GM23338 (cell line): ENCODE measurements around the gene ADGRD1. TPM values are rescaled to one million over a fixed set of nuclear protein-coding genes. Genes with fewer than 3 reads are reported as not detected.

Experiments
- ATAC-seq: fragments of 200-7000 bp; cut with Tn5 transposase; 3 replicates; pipeline ENCODE4 v1.9.1; 2020
- DNase-seq: peaks from one replicate; pipeline ENCODE4 v3.0.0-alpha.2; 2015; ENCODE audit warnings: low spot score
- H2AFZ ChIP-seq: fragments of 200-600 bp; sonication (generic); 2 replicates; pipeline ENCODE4 v1.8.0; 2016; ENCODE audit warnings: antibody characterized with exemption, mild to moderate bottlenecking, moderate library complexity
- H3F3A ChIP-seq: fragments of 200-600 bp; sonication (generic); replicated peaks from 2 replicates; pipeline ENCODE4 v1.8.0; 2017; ENCODE audit warnings: antibody characterized with exemption, mixed run types, low read depth
- H3K27ac ChIP-seq: fragments of 200-600 bp; sonication (generic); 2 replicates; pipeline ENCODE4 v1.6.1; 2016; ENCODE audit warnings: low read depth
- H3K27me3 ChIP-seq: fragments of 200-600 bp; sonication (generic); 2 replicates; pipeline ENCODE4 v1.8.0; 2016; ENCODE audit warnings: mild to moderate bottlenecking, mixed run types, moderate library complexity; ENCODE audit not compliant: insufficient read depth
- H3K36me3 ChIP-seq: fragments of 200-600 bp; sonication (generic); 2 replicates; pipeline ENCODE4 v1.8.0; 2016; ENCODE audit warnings: mild to moderate bottlenecking; ENCODE audit not compliant: insufficient read depth
- H3K4me1 ChIP-seq: fragments of 200-600 bp; sonication (generic); 2 replicates; pipeline ENCODE4 v1.8.0; 2016; ENCODE audit warnings: mild to moderate bottlenecking, moderate library complexity; ENCODE audit not compliant: insufficient read depth
- H3K4me2 ChIP-seq: fragments of 200-600 bp; sonication (generic); 2 replicates; pipeline ENCODE4 v1.7.1; 2017; ENCODE audit warnings: mixed run types
- H3K4me3 ChIP-seq: fragments of 200-600 bp; sonication (generic); 2 replicates; pipeline ENCODE4 v1.6.1; 2016; ENCODE audit warnings: mixed run types
- H3K79me2 ChIP-seq: fragments of 200-600 bp; sonication (generic); replicated peaks from 2 replicates; pipeline ENCODE4 v1.8.0; 2017; ENCODE audit warnings: mild to moderate bottlenecking; ENCODE audit not compliant: insufficient read depth
- H3K9me2 ChIP-seq: fragments of 200-600 bp; sonication (generic); 2 replicates; pipeline ENCODE4 v1.8.0; 2017; ENCODE audit not compliant: insufficient read depth
- H4K20me1 ChIP-seq: fragments of 200-600 bp; sonication (generic); replicated peaks from 2 replicates; pipeline ENCODE4 v1.8.0; 2017; ENCODE audit warnings: mild to moderate bottlenecking; ENCODE audit not compliant: insufficient read depth
- H3K27ac Mint-ChIP-seq: 2 replicates; pipeline ENCODE4 v1.8.0; 2020; ENCODE audit warnings: inconsistent platforms, mild to moderate bottlenecking, moderate library complexity, mixed read lengths
- H3K27me3 Mint-ChIP-seq: 3 replicates; pipeline ENCODE4 v1.8.0; 2022; ENCODE audit warnings: low read depth, mild to moderate bottlenecking, moderate library complexity, mixed read lengths, inconsistent platforms; ENCODE audit not compliant: insufficient read depth, poor library complexity
- H3K36me3 Mint-ChIP-seq: 3 replicates; pipeline ENCODE4 v1.8.0; 2021; ENCODE audit warnings: low read depth, mild to moderate bottlenecking, inconsistent platforms, moderate library complexity, mixed read lengths
- H3K4me1 Mint-ChIP-seq: 3 replicates; pipeline ENCODE4 v1.8.0; 2020; ENCODE audit warnings: mild to moderate bottlenecking, inconsistent platforms, mixed read lengths
- H3K4me3 Mint-ChIP-seq: 3 replicates; pipeline ENCODE4 v1.8.0; 2021; ENCODE audit warnings: moderate library complexity, mild to moderate bottlenecking, inconsistent platforms, mixed read lengths
- H3K9me3 Mint-ChIP-seq: 3 replicates; pipeline ENCODE4 v1.8.0; 2020; ENCODE audit warnings: moderate library complexity, mild to moderate bottlenecking, inconsistent platforms, mixed read lengths
- CREB1 ChIP-seq: fragments of 250-450 bp; sonication (Bioruptor Pico); IDR thresholded peaks from 2 replicates; pipeline ENCODE4 v1.5.0; 2020; ENCODE audit warnings: low read depth, mild to moderate bottlenecking, moderate library complexity
- CTCF ChIP-seq, 2 experiments: fragments of 200-600 bp in 1 of 2; sonication (generic) in 1 of 2; conservative IDR thresholded peaks; 2 replicates each; pipeline versions ENCODE4 v1.5.1 to v1.6.1; 2016 to 2017; ENCODE audit warnings: antibody characterized with exemption in 2 of 2, low read depth in 2 of 2, mild to moderate bottlenecking in 2 of 2, moderate library complexity in 1 of 2
- ETS1 ChIP-seq: IDR thresholded peaks from 2 replicates; pipeline ENCODE4 v1.6.1; 2016; ENCODE audit warnings: antibody characterized with exemption
- EZH2 ChIP-seq: fragments of 200-600 bp; sonication (generic); IDR thresholded peaks from one replicate; pipeline ENCODE4 v1.8.0; 2017; ENCODE audit warnings: antibody characterized with exemption, mild to moderate bottlenecking, low read depth; ENCODE audit not compliant: unreplicated experiment
- EZH2phosphoT487 ChIP-seq: fragments of 200-600 bp; sonication (generic); IDR thresholded peaks from one replicate; pipeline ENCODE4 v1.8.1; 2018; ENCODE audit warnings: antibody characterized with exemption; ENCODE audit not compliant: unreplicated experiment
- JUNB ChIP-seq: IDR thresholded peaks from one replicate; pipeline ENCODE4 v1.6.1; 2016; ENCODE audit warnings: antibody characterized with exemption; ENCODE audit not compliant: unreplicated experiment
- NANOG ChIP-seq: IDR thresholded peaks from 2 replicates; pipeline ENCODE4 v1.6.1; 2016; ENCODE audit warnings: antibody characterized with exemption, borderline replicate concordance
- POLR2AphosphoS5 ChIP-seq: IDR thresholded peaks from 2 replicates; pipeline ENCODE4 v1.6.1; 2016; ENCODE audit warnings: antibody characterized with exemption, low read depth
- REST ChIP-seq: IDR thresholded peaks from one replicate; pipeline ENCODE4 v1.6.1; 2018; ENCODE audit warnings: antibody characterized with exemption; ENCODE audit not compliant: unreplicated experiment
- STAT1 ChIP-seq: IDR thresholded peaks from one replicate; pipeline ENCODE4 v1.6.1; 2016; ENCODE audit warnings: antibody characterized with exemption; ENCODE audit not compliant: unreplicated experiment
- ZNF114 ChIP-seq: fragments of 250-450 bp; sonication (Bioruptor Pico); IDR thresholded peaks from 2 replicates; pipeline ENCODE4 v1.5.0; 2020; ENCODE audit warnings: mild to moderate bottlenecking, moderate library complexity
- ZNF331 ChIP-seq: fragments of 250-450 bp; sonication (Bioruptor Pico); IDR thresholded peaks from 2 replicates; pipeline ENCODE4 v1.5.0; 2020; ENCODE audit warnings: low read depth, mild to moderate bottlenecking, moderate library complexity
- ZNF462 ChIP-seq: fragments of 250-450 bp; sonication (Bioruptor Pico); IDR thresholded peaks from 2 replicates; pipeline ENCODE4 v1.5.0; 2020; ENCODE audit warnings: mild to moderate bottlenecking, moderate library complexity
- polyA plus RNA-seq: library from polyadenylated mRNA; unstranded; fragments of >200 nt; fragmentation: Nextera tagmentation; extraction: Ambion mirVana; gene quantifications from 2 replicates; pipeline ENCODE4 v1.2.1, GENCODE V29; 2016
- total RNA-seq: library from RNA; depleted of rRNA; stranded (reverse); fragments of >200 nt; shearing (Covaris generic); gene quantifications from 2 replicates; pipeline ENCODE4 v1.2.3, GENCODE V29; 2014

ADGRD1 gene
- total and polyA plus RNA-seq, 2 experiments from 2014 or later = 1.4 TPM; not detected in 1

GRCh38 chr12:131118371-131118770 is 164.7 kb downstream of the ADGRD1 start:
- DNase-seq (no peak), ATAC-seq (no peak)
- Histone ChIP-seq H4K20me1 (no peaks in the 10 kb centered on the region), H3F3A (no peaks in the 10 kb centered on the region), H2AFZ (no peak overlapping the region), H3K9me2 (no peaks in the 10 kb centered on the region), H3K36me3 (no peaks in the 10 kb centered on the region), H3K4me3 (no peak overlapping the region), H3K27ac (no peak overlapping the region), H3K79me2 (no peaks in the 10 kb centered on the region), H3K4me1 (no peaks in the 10 kb centered on the region), H3K4me2 (no peak overlapping the region), H3K27me3 (no peaks in the 10 kb centered on the region)
- TF ChIP-seq ZNF331 (no peak), NANOG (no peak), CREB1 (CRISPR knock-in tag) (no peak), CTCF (conservative IDR thresholded peaks at IDR 0.05; ENCODE audit: low read depth in 2 of 2) (no peak), ETS1 (no peak), ZNF114 (no peak), EZH2phosphoT487 (no peak), REST (no peak), STAT1 (no peak), POLR2AphosphoS5 (no peak), JUNB (no peak), ZNF462 (CRISPR knock-in tag) (no peak), EZH2 (no peak)
- no peak overlapping the region for H3K4me3 Mint-ChIP-seq
- H3K36me3 Mint-ChIP-seq = no peaks in the 10 kb centered on the region
- no peaks in the 10 kb centered on the region for H3K9me3 Mint-ChIP-seq
- peaks cover 8% of the 10 kb centered on the region; the same call in 1 of the 3 replicates for H3K4me1 Mint-ChIP-seq
- peaks cover 5% of the 10 kb centered on the region for H3K27me3 Mint-ChIP-seq
- no peak overlapping the region for H3K27ac Mint-ChIP-seq
